ENCODE results near the gene GGNBP2.
"Not testable (repeated sequence)": the region's sequence is repeated elsewhere in the genome, so short reads cannot be mapped to it uniquely, and the experiment has no call there.

The GGNBP2 gene, protein sequence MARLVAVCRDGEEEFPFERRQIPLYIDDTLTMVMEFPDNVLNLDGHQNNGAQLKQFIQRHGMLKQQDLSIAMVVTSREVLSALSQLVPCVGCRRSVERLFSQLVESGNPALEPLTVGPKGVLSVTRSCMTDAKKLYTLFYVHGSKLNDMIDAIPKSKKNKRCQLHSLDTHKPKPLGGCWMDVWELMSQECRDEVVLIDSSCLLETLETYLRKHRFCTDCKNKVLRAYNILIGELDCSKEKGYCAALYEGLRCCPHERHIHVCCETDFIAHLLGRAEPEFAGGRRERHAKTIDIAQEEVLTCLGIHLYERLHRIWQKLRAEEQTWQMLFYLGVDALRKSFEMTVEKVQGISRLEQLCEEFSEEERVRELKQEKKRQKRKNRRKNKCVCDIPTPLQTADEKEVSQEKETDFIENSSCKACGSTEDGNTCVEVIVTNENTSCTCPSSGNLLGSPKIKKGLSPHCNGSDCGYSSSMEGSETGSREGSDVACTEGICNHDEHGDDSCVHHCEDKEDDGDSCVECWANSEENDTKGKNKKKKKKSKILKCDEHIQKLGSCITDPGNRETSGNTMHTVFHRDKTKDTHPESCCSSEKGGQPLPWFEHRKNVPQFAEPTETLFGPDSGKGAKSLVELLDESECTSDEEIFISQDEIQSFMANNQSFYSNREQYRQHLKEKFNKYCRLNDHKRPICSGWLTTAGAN

DNA sequence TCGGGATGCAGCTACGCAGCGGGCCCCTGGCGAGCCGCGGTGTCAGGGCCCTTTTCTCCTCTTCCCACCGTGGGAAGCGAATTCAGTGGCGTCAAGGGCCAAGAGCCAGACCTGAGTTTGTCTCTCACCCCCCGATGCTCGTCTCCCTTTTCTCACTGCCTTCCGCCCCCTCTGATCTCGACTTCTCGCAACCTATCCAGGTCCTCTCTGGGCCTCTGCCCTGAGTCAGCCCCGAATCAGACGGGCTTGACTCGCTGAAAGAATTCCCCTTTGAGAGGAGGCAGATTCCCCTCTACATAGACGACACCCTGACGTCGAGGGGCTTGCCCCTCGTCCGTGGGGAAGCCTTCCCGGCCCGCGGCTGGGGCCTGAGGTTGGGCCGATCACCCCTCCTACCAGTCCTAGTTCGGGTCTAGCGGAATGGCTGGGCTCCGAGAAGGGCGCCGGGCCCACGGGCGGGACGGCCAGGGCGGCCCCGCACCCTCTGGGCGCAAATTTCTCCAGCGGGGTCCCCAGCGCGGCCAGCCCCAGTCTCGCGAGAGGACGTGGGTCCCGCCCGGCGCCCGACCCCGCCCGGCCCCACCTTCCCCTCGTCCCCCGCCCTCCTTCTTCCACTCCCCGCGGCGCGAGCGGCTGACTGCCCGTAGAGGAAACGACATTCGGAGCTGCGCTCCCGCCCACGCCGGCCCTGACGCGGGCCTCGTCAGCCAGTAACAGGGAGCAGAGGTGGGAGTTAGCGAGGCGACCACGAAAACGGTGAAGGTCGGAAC is at the start of gene GGNBP2:
GGNBP2 (plus strand) TSS at position 613 of the 770 bp plus-strand sequence. CDS start 806 bp downstream, outside the sequence.
- in situ Hi-C loops (cut with MboI; ENCODE audit: low sequenced_read_pairs), result no loop called here

DNA sequence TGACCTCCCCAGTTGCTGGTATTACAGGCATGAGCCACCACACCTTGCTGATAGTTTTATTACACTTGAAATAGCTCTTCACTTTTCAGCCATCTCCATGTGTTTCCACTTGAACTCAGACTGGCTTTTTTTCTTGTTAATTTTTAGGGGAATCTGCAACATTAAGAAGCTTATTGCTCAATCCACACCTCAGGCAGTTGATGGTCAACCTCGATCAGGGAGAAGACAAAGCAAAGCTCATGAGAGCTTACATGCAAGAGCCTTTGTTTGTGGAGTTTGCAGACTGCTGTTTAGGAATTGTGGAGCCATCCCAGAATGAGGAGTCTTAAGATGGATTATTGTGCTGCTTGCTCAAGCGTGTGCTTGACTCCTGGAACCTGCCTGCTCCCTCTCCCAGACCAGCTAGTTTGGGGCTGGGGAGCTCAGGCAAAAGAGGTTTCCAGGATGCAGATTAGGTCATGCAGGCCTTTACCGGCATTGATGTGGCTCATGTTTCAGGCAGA is 49.6 kb upstream of the GGNBP2 start:
- in situ Hi-C loops (cut with MboI; ENCODE audit: low sequenced_read_pairs), result loop anchor here (25.0 kb wide), 1 partner anchor 333 kb away; no protein-coding TSS in a partner anchor

DNA sequence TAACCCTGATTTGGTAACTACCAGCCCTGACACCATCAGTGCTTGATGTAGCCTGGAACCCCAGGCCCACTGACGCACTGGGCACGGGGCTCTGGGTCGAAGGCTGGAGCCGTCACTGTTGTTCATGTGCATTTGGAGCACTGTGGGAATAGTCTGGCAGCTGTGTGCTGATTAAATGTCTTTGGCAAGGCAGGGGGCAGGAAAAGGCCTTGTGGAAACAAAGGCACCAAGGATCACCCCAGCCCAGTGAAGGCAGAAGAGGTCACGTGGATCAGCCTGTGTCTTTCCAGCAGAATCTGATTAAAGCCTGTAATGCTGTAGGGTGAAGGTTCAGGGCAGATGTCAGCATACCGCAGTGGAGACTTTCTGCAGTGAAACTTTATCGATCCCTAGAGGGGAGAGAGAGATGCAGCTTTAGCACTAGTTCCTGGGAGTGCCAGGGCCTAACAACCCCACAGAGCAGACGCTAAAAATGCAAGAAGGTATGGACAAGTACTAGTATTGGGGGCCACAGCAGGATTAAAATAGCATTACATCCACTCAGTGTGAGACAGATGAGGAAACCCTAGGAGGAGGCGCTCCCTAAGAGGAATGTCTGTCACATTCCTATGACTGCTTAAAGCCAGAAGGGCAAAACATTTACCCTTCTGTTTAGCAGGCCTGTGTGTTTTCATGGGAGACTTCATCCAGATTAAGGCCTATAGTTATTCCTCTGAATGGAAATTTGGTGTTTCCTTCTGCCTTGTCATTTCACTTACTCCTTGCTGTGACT is 48.5 kb upstream of the GGNBP2 start:
- in situ Hi-C loops (cut with MboI; ENCODE audit: low sequenced_read_pairs), result loop anchor here (25.0 kb wide), 1 partner anchor 334 kb away; no protein-coding TSS in a partner anchor

DNA sequence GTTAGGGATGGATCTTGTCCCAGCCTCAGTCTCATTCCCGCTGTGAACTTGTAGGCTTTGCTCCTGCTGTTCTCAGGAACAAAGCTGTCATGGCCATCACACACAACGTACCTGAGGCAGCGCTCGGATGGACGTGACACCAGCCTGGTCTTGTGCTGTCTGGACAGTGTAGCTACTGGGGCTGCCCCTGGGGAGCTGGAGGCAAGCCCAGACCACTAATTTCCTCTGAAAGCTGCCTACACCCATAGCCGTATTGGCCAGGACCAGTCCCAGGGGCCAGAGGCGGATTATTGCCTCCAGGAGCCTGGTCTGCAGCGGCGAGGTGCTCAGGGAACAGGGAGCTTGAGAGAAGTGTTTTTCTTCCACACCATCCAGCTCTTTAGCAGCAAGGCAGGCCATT is 46.6 kb upstream of the GGNBP2 start:
- in situ Hi-C loops (cut with MboI; ENCODE audit: low sequenced_read_pairs), result loop anchor here (25.0 kb wide), 1 partner anchor 336 kb away; no protein-coding TSS in a partner anchor

DNA sequence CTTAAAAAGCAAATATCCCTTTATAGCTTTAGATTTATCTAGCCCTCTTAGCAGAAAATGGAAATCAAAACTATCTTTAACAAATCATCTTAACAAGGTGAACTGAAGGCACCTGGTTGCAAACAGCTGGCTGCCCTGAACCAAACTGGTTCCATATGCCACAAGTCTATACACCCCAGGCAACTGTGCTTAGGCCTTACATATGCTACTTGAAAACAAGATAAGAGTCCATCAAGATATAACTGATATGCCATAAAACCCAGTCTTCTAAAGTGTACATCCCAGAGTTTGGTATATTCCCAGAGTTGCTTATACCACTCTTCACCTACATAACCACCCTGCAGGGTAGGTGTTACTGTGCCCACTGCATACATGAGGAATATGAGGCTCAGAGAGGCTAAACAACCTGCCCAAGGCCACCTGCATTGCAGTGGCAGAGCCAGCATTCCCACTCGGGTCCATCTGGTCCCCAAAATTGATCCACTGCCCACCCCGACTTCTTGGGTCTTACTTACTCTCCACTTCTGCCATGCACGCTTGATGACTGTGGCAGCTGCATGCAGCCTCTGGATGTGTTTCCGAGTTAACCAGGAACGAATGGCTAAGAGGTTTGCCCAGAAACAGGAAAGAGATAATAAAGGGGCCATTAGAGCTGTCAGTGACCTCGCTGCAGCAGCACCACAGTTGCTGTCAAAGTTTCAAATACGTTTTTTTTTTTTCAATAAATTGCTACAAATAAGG is 46.0 kb upstream of the GGNBP2 start:
- in situ Hi-C loops (cut with MboI; ENCODE audit: low sequenced_read_pairs), result loop anchor here (25.0 kb wide), 1 partner anchor 336 kb away; no protein-coding TSS in a partner anchor

DNA sequence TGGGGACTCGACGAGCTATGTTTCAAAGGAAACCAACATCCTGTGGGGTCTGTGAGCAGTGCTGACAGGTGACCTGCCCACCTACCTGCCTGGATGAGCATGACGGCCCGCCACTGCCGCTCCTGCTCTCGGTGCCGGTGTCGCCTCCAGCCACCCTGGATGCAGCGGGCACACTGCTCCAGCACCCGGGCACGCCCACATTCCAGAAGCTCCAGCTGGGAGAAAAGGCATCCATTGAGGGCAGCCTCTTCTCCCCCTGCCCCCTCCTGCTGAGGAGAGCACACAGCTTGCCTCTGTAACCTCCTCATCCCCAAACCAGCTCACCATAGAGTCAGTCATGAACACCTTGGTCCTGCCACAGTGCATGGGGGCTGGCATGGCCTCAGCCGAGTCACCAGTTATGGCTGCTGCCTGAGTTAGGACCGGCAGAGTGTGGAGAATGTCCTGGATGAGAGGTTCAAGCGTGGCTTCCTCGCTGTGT is 43.9 kb upstream of the GGNBP2 start:
- in situ Hi-C loops (cut with MboI; ENCODE audit: low sequenced_read_pairs), result no loop called here

DNA sequence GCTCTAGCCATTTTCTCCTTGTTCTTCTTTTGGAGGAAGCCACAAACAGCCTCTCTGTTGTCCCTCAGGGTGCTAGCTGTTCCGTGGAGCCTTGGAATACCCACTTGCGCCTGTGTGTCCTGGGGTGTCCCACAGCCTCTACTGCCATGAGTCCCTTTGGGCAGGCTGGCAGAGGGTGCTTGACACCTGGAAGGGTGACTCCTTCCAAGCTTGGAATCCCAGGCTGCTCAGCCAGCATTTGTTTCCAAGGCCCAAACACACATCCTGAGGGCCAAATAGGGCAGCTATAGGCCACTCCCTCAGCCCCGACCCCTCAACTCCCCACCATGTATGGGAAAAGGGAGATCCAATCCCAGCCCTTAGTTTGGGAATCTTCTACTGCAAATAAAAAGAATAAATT is 43.4 kb upstream of the GGNBP2 start:
- in situ Hi-C loops (cut with MboI; ENCODE audit: low sequenced_read_pairs), result no loop called here

DNA sequence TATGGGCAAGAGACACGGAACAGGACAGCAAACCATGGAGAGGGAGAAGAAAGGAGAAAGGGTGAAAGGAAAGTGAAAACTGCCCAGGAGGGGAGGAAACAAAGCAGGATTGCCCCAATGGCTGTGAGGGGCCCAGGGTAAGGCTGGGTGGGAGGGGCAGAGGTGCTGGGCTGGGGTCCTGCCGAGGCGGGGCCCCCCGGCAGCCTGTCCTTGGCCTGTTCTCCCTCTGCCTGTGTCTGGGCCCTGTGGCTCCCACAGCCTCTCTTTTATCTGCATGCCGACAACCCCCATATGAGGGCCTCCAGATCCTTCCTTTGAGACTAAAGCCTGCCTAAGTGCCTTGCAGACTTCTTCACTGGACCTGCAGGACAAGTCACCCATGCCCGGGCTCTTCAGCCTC is 42.8 kb upstream of the GGNBP2 start:
- in situ Hi-C loops (cut with MboI; ENCODE audit: low sequenced_read_pairs), result no loop called here

DNA sequence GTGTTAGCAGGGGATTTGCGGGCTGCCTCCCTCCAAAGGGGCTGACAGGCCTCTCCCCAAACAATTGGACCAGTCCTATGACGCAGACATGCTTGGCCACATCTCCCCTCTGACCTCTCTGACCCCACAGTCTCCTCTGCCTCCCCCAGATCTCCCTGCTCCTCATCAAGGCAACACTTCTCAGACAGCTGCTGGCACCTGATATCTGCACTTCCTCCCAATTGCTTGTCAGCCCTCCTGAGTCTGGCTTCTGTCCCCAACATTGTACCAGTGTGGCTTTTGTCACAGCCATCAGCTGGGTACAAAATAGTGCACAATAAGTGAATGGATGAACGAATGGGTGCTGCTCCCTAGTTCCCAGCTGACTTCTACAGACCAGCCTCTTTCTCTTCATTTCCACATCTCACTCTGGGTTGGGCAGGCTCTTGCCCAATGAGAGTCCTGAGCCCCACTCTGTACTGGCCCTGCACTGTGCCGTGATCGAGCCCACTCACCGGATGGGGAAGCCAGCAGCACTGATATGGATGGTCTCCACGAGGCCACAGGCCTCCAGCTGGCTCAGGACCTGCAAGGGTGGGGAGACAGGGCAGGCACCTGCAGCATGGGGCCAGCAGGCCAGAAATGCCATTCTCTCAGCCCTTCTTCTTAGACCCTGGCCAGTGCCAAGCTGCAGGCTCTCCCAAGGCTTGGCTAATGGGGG is 41.1 kb upstream of the GGNBP2 start:
- in situ Hi-C loops (cut with MboI; ENCODE audit: low sequenced_read_pairs), result no loop called here

DNA sequence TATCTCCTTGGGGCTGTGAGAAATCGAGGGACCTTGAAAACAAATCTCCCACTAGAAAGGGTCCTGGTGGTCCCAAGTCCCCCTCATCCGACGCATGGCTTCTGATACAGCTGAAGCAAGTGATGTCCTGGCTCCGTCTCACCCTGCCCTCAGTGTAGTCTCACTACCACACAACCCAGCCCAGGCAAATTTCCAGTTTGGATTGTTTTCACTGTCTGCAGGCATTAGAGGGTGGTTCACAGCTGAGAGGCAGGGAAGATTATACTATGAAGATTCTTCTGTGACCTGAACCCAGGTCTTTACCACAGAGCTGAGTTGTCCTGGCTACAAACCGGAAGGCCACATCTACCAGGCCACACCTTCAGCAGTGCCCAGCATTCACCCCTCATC is 40.6 kb upstream of the GGNBP2 start:
- in situ Hi-C loops (cut with MboI; ENCODE audit: low sequenced_read_pairs), result no loop called here

DNA sequence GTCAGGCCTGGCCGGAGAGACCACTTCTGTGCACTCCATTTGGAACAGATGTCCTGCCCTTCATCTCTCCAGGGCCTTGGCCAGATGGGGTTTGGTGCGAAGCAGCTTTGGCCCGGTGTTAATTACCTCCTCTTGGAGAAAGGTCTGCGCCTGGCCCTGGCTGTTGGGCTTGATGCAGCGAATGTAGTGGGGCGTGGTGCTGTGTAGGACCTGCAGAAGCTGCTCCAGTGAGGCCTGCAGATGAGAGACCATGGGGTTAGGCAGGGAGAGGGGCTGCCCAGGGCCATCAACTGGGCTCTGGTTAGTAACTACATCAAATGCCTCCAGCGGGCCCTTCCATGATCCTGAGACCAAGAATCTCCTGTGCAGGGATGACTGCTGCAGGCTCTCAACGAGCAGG is 39.5 kb upstream of the GGNBP2 start:
- in situ Hi-C loops (cut with MboI; ENCODE audit: low sequenced_read_pairs), result no loop called here

DNA sequence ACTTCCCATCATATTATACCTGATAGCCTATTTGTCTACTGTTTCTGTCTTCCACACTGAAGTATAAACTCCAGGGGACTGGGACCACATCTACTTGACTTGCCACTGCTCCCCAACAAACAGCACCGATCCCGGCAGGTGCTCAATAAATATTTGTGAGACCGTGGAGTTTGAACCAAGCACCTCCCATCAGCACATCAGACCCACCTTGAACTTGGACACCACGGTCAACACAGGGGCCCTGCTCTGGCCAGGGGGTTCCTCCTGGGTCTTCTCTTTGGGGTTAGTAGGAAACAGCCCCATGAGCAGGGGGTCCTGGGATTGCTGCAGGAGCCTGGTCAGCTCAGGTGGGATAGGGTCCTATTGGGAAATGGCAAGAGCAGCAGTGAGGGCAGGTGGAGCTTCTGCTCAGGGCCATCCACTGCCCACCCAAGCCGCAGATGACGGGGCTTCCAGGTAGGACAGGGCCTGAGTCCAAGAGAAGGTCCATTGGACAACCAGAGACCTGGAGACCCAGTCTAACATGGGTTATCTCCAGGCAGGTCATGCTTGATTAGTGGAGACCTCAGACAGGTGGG is 38.4 kb upstream of the GGNBP2 start:
- in situ Hi-C loops (cut with MboI; ENCODE audit: low sequenced_read_pairs), result no loop called here

DNA sequence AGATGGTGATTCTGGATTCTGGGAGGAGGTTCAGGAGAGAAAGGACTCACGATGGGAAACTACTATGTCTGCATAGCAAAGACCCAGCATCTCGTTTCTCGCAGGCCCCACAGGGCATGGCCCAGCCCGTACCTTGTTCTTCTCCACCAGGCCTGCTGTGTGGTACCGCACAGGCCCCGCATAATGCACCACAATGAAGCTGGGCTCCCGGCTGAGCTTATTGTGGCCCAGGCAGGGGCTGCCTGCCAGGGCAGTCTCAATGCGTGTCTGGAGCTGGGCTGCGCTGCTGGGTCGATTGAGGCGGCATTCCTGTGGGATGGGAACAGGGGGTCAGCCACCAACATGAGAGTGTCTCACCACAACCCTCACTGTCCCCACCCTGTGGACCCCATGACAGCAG is 37.9 kb upstream of the GGNBP2 start:
- in situ Hi-C loops (cut with MboI; ENCODE audit: low sequenced_read_pairs), result no loop called here

DNA sequence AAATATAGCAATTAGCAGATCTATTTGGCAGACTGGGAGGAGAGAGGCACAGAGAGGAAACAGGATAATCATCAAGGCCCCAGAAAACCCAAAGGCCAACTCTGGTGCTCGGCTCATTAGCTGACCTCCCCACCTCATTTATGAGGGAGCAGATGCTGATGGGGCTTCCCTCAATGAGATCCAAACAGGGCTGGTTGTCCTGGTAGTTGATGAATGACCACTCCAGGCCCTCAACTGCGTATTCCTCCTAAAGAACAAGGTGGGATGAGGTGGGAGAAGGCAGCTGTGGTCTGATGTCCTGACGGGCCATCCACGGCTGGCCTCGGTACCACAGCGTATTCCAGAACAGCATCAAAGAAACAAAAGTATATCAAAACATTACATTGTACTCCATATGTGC is 37.5 kb upstream of the GGNBP2 start:
- in situ Hi-C loops (cut with MboI; ENCODE audit: low sequenced_read_pairs), result no loop called here

DNA sequence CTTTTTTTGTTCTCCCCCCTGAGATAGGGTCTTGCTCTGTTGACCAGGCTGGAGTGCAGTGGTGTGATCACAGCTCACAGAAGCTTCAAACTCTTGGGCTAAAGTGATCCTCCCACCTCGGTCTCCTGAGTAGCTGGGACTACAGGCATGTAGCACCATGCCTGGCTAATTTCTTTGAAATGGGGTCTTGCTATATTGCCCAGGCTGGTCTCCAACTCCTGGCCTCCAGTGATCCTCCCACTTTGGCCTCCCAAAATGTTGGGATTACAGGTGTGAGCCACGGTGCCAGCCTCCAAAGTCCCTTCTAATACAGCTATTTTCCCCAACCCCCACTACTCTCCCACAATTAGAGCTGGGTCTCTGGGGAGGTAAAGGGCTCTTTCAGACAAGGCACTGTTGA is 36.3 kb upstream of the GGNBP2 start:
- in situ Hi-C loops (cut with MboI; ENCODE audit: low sequenced_read_pairs), result not testable (repeated sequence)

DNA sequence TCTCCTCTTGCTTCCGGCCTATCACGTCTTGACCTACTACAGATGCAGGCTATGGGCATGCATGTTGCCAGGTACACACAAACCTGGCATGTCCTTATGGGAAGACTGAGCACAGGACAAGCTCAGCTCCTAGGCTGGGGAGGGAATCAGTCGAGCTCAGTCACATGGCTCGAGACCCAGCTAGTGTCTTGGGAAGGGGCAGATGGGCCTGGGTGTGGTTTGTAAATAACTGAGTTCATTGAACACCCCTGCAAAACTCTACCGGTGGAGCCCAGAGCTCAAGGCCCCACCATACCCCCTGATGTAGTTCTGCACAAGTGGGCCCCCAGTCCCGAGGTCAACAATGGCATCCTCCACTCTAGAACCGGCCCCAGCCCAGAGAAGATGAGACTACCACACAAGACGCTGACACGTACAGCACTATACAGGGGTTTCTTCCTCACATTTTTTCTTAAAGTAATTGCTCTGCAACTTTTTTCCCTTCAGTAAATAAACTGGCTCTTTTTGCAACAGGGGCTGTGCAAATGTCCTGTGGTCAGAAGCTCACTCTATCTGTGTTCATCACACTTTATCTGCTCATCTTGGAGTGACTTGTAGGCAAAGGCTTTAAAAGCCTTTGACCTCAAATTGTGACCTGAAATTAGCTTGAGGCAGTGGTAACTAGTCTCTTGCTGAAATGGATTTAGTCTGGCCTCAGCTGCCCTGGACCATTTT is 35.3 kb upstream of the GGNBP2 start:
- in situ Hi-C loops (cut with MboI; ENCODE audit: low sequenced_read_pairs), result no loop called here

DNA sequence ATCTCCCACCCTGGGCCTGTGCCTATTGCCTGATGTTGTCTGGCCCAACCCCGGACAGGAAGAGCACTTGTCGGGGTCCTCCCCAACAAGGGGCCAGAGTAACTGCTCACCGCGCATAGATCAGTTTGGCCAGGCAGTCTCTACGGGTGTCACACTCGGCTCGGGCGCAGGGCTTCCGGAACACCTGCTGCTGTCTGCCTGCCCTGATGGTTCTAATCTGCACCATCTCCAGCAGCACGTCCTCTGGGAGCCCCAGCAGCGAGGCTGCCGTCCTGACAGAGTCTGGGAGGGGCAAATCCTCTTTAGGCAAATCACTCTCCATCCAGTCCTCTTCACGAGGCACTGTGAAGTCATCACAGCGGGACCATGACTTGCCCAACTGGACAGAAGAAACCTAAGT is 34.1 kb upstream of the GGNBP2 start:
- in situ Hi-C loops (cut with MboI; ENCODE audit: low sequenced_read_pairs), result no loop called here

DNA sequence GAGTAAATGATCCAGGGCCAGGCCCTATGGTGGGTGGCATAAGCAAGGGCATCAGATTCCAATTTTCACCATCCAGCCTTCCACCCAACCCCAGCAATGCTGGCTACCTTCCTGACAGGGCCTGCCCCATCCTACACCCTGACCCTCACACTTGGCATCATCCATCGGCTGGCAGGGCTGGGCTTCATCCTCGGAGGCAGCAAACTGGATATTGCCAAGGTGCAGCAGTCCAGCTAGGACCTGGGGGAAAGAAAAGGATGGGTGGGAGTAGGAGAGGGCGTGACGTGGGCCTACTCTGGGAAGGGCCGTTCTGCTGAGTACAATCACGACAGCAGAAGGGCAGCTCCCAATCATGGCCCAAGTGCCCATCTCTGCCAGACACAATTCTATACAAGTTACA is 33.5 kb upstream of the GGNBP2 start:
- in situ Hi-C loops (cut with MboI; ENCODE audit: low sequenced_read_pairs), result no loop called here
